Heart left ventricle (tissue), 13 donors: ENCODE results near the gene ZNF253.

Source experiments
- CTCF ChIP-seq, 12 donors: fragments of 200-600 bp; sonication (generic) in 4 of 12; IDR thresholded peaks; one replicate each; pipeline versions ENCODE4 v1.5.0 to v1.8.0; 2018 to 2022; ENCODE audit warnings: antibody characterized with exemption in 12 of 12, mild to moderate bottlenecking in 5 of 12
- POLR2A ChIP-seq, 2 donors: fragments of 450-650 bp; IDR thresholded peaks; one replicate each; pipeline ENCODE4 v1.6.1; 2017; ENCODE audit warnings: antibody characterized with exemption in 2 of 2, mild to moderate bottlenecking in 2 of 2, moderate library complexity in 2 of 2
- donor health status: ischemic (EF 13 %, LVEDD 7.1; RV severe dilation, severe dysfunction).
- donor health status: DM: no; HTN: yes; CAD: no.
- donor health status: DM: no; HTN: no; CAD: no.
- donor health status: ischemic (EF 25% LVEDD 6.9; RV normal size, moderate dysfunction).
- donor health status: ischemic (EF 25% LVEDD 5.7; RV mildly dilated, moderate dysfunction).
- donor health status: ischemic (EF 35%, LVEDD 5.7; RV mildly dilated, moderate dysfunction).
- donor health status: nonischemic (EF 11% LVEDD 7.7; RV severe dilation, severe dysfunction).
- donor health status: DM: yes; HTN: yes; CAD: no.
- donor health status: PGD.
- donor health status: ischemic (EF 29% LVEDD 5.4; RV normal size, mild dysfunction).
- donor health status: nonischemic (EF 23%, LVEDD 6.1; RV moderate dilation, normal function).

DNA sequence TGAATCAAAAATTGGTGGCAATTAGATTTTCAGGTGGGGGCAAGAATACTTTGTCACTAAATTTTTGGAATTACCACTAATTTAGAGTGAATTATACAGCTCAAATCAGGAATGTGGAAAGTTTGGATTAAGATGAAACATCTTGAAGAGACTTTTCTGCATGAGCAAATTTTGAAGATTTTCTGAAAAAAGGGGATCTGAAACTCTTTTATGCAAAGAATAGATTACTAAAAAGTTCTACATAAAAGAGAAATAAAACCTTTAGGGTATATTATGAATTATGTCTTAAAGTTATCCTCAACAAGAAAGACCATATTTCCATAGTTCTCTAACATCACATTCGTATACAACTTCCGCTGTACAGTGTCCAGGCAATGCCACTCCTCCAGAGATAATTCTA is 71.7 kb downstream of the ZNF253 start:
- no peak for TF ChIP-seq CTCF (IDR thresholded peaks at IDR 0.05)
- TF ChIP-seq POLR2A (IDR thresholded peaks at IDR 0.05), result no peak
